ENCODE results near the gene MTHFD2L. TPM values are rescaled to one million over a fixed set of nuclear protein-coding genes. Genes with fewer than 3 reads are reported as not detected.

MTHFD2L gene
- total and polyA plus RNA-seq, 4 donors, result 7.1 to 13.8 (median 13.0) TPM

GRCh38 chr4:74152836-74153235 lies 5.1 kb upstream of the MTHFD2L start:
- DNase-seq, result no peak
- Histone ChIP-seq H3K4me1 (ENCODE audit: control insufficient read depth in 1 of 2, insufficient read depth in 2 of 2, low read length in 2 of 2) (no peaks in the 10 kb centered on the region), H3K36me3 (ENCODE audit: control insufficient read depth in 1 of 2, insufficient read depth in 2 of 2, low read length in 1 of 2) (no peaks in the 10 kb centered on the region), H3K4me3 (ENCODE audit: low read length in 2 of 2) (no peak overlapping the region), H3K27me3 (ENCODE audit: control insufficient read depth in 1 of 2, insufficient read depth in 2 of 2, low read length in 1 of 2) (no peaks in the 10 kb centered on the region), H3K9me3 (ENCODE audit: control insufficient read depth, low read length) (no peaks in the 10 kb centered on the region), H3K27ac (ENCODE audit: low read depth in 1 of 2, low read length in 2 of 2) (no peak overlapping the region)
- intact Hi-C loops (cut with DNase I), result no loop called here
- ATAC-seq (ENCODE audit: low FRiP score), result no peak

GRCh38 chr4:74156521-74156920 lies 1.4 kb upstream of the MTHFD2L start:
- Histone ChIP-seq H3K4me3 (ENCODE audit: low read length in 2 of 2) (no peak overlapping the region), H3K27me3 (ENCODE audit: control insufficient read depth in 1 of 2, insufficient read depth in 2 of 2, low read length in 1 of 2) (no peaks in the 10 kb centered on the region), H3K27ac (ENCODE audit: low read depth in 1 of 2, low read length in 2 of 2) (no peak overlapping the region), H3K4me1 (ENCODE audit: control insufficient read depth in 1 of 2, insufficient read depth in 2 of 2, low read length in 2 of 2) (no peaks in the 10 kb centered on the region), H3K9me3 (ENCODE audit: control insufficient read depth, low read length) (no peaks in the 10 kb centered on the region), H3K36me3 (ENCODE audit: control insufficient read depth in 1 of 2, insufficient read depth in 2 of 2, low read length in 1 of 2) (no peaks in the 10 kb centered on the region)
- WGBS, 2 donors, result 85 to 94% methylated on average over 2 of the region's 2 CpGs
- DNase-seq, result no peak
- intact Hi-C loops (cut with DNase I), result no loop called here
- no peak for ATAC-seq (ENCODE audit: low FRiP score)

- no peak for DNase-seq
Measured at GRCh38 chr4:74157154-74157553, 764 bp upstream of the MTHFD2L start.

GRCh38 chr4:74158466-74159142 lies 686 bp downstream of the MTHFD2L start:
- H3K27ac ChIP-seq (ENCODE audit: low read depth in 1 of 2, low read length in 2 of 2), result peak overlapping the region; percentile 47 to 85
- no peaks in the 10 kb centered on the region for H3K27me3 ChIP-seq (ENCODE audit: control insufficient read depth in 1 of 2, insufficient read depth in 2 of 2, low read length in 1 of 2)
- no peaks in the 10 kb centered on the region for H3K9me3 ChIP-seq (ENCODE audit: control insufficient read depth, low read length)
- ATAC-seq (ENCODE audit: low FRiP score), result no peak
- DNase-seq, result no peak
- WGBS, 2 donors, result 2 to 3% methylated on average over 15 of the region's 15 CpGs
- peak overlapping the region; percentile 83 to 90 for H3K4me3 ChIP-seq (ENCODE audit: low read length in 2 of 2)
- no peaks in the 10 kb centered on the region for H3K36me3 ChIP-seq (ENCODE audit: control insufficient read depth in 1 of 2, insufficient read depth in 2 of 2, low read length in 1 of 2)
- peaks cover 0 to 2% of the 10 kb centered on the region in 2 donors for H3K4me1 ChIP-seq (ENCODE audit: control insufficient read depth in 1 of 2, insufficient read depth in 2 of 2, low read length in 2 of 2)
- intact Hi-C loops (cut with DNase I), result no loop called here

More at GRCh38 chr4:74157154-74157553, 764 bp upstream of the MTHFD2L start:
- Histone ChIP-seq H3K9me3 (ENCODE audit: control insufficient read depth, low read length) (no peaks in the 10 kb centered on the region), H3K27ac (ENCODE audit: low read depth in 1 of 2, low read length in 2 of 2) (peak overlapping the region in 1 of 2 donors; percentile 93), H3K4me3 (ENCODE audit: low read length in 2 of 2) (peak overlapping the region; percentile 72 to 90), H3K36me3 (ENCODE audit: control insufficient read depth in 1 of 2, insufficient read depth in 2 of 2, low read length in 1 of 2) (no peaks in the 10 kb centered on the region), H3K27me3 (ENCODE audit: control insufficient read depth in 1 of 2, insufficient read depth in 2 of 2, low read length in 1 of 2) (no peaks in the 10 kb centered on the region), H3K4me1 (ENCODE audit: control insufficient read depth in 1 of 2, insufficient read depth in 2 of 2, low read length in 2 of 2) (peaks cover 0 to 2% of the 10 kb centered on the region in 2 donors)
- intact Hi-C loops (cut with DNase I), result no loop called here
- 11 to 13% methylated on average over 2 of the region's 2 CpGs for WGBS, 2 donors
- peak; percentile 20 for ATAC-seq (ENCODE audit: low FRiP score)

- DNase-seq (no peak), ATAC-seq (ENCODE audit: low FRiP score) (no peak)
- intact Hi-C loops (cut with DNase I), result no loop called here
- Histone ChIP-seq H3K36me3 (ENCODE audit: control insufficient read depth in 1 of 2, insufficient read depth in 2 of 2, low read length in 1 of 2) (no peaks in the 10 kb centered on the region), H3K4me1 (ENCODE audit: control insufficient read depth in 1 of 2, insufficient read depth in 2 of 2, low read length in 2 of 2) (peaks cover 0 to 2% of the 10 kb centered on the region in 2 donors), H3K4me3 (ENCODE audit: low read length in 2 of 2) (peak overlapping the region; percentile 83 to 90), H3K27me3 (ENCODE audit: control insufficient read depth in 1 of 2, insufficient read depth in 2 of 2, low read length in 1 of 2) (no peaks in the 10 kb centered on the region), H3K9me3 (ENCODE audit: control insufficient read depth, low read length) (no peaks in the 10 kb centered on the region), H3K27ac (ENCODE audit: low read depth in 1 of 2, low read length in 2 of 2) (peak overlapping the region in 1 of 2 donors; percentile 3)
- 44 to 50% methylated on average over 2 of the region's 2 CpGs for WGBS, 2 donors
Measured at GRCh38 chr4:74159143-74159709, 1.3 kb downstream of the MTHFD2L start.

GRCh38 chr4:74161666-74162450 lies 3.9 kb downstream of the MTHFD2L start:
- no peak overlapping the region for H3K4me3 ChIP-seq (ENCODE audit: low read length in 2 of 2)
- no peaks in the 10 kb centered on the region for H3K27me3 ChIP-seq (ENCODE audit: control insufficient read depth in 1 of 2, insufficient read depth in 2 of 2, low read length in 1 of 2)
- intact Hi-C loops (cut with DNase I), result no loop called here
- no peaks in the 10 kb centered on the region for H3K9me3 ChIP-seq (ENCODE audit: control insufficient read depth, low read length)
- DNase-seq, result no peak
- H3K27ac ChIP-seq (ENCODE audit: low read depth in 1 of 2, low read length in 2 of 2), result no peak overlapping the region
- ATAC-seq (ENCODE audit: low FRiP score), result no peak
- no peaks in the 10 kb centered on the region for H3K36me3 ChIP-seq (ENCODE audit: control insufficient read depth in 1 of 2, insufficient read depth in 2 of 2, low read length in 1 of 2)
- 76 to 78% methylated on average over 3 of the region's 3 CpGs for WGBS, 2 donors
- H3K4me1 ChIP-seq (ENCODE audit: control insufficient read depth in 1 of 2, insufficient read depth in 2 of 2, low read length in 2 of 2), result peaks cover 0 to 2% of the 10 kb centered on the region in 2 donors

GRCh38 chr4:74166135-74166534 lies 8.2 kb downstream of the MTHFD2L start:
- intact Hi-C loops (cut with DNase I), result no loop called here

GRCh38 chr4:74166818-74167217 lies 8.9 kb downstream of the MTHFD2L start:
- DNase-seq (no peak), ATAC-seq (ENCODE audit: low FRiP score) (no peak)
- Histone ChIP-seq H3K9me3 (ENCODE audit: control insufficient read depth, low read length) (no peaks in the 10 kb centered on the region), H3K4me1 (ENCODE audit: control insufficient read depth in 1 of 2, insufficient read depth in 2 of 2, low read length in 2 of 2) (peaks cover 0 to 2% of the 10 kb centered on the region in 2 donors), H3K27me3 (ENCODE audit: control insufficient read depth in 1 of 2, insufficient read depth in 2 of 2, low read length in 1 of 2) (no peaks in the 10 kb centered on the region), H3K27ac (ENCODE audit: low read depth in 1 of 2, low read length in 2 of 2) (no peak overlapping the region), H3K4me3 (ENCODE audit: low read length in 2 of 2) (no peak overlapping the region), H3K36me3 (ENCODE audit: control insufficient read depth in 1 of 2, insufficient read depth in 2 of 2, low read length in 1 of 2) (no peaks in the 10 kb centered on the region)
- WGBS, 2 donors, result 98 to 100% methylated on average over 1 of the region's 1 CpG
- intact Hi-C loops (cut with DNase I), result no loop called here

More at GRCh38 chr4:74166135-74166534, 8.2 kb downstream of the MTHFD2L start:
- H3K27me3 ChIP-seq (ENCODE audit: control insufficient read depth in 1 of 2, insufficient read depth in 2 of 2, low read length in 1 of 2), result no peaks in the 10 kb centered on the region
- WGBS, 2 donors, result 71 to 82% methylated on average over 1 of the region's 1 CpG
- H3K4me1 ChIP-seq (ENCODE audit: control insufficient read depth in 1 of 2, insufficient read depth in 2 of 2, low read length in 2 of 2), result peaks cover 0 to 2% of the 10 kb centered on the region in 2 donors
- ATAC-seq (ENCODE audit: low FRiP score), result no peak
- DNase-seq, result no peak
- no peaks in the 10 kb centered on the region for H3K9me3 ChIP-seq (ENCODE audit: control insufficient read depth, low read length)
- H3K36me3 ChIP-seq (ENCODE audit: control insufficient read depth in 1 of 2, insufficient read depth in 2 of 2, low read length in 1 of 2), result no peaks in the 10 kb centered on the region
- H3K4me3 ChIP-seq (ENCODE audit: low read length in 2 of 2), result no peak overlapping the region
- no peak overlapping the region for H3K27ac ChIP-seq (ENCODE audit: low read depth in 1 of 2, low read length in 2 of 2)
